Measurements from ENCODE around the gene RCOR1. TPM values are rescaled to one million over a fixed set of nuclear protein-coding genes. Genes with fewer than 3 reads are reported as not detected.

The RCOR1 gene
- total RNA-seq, 1 experiment from 2014 or later: 102 TPM

DNA sequence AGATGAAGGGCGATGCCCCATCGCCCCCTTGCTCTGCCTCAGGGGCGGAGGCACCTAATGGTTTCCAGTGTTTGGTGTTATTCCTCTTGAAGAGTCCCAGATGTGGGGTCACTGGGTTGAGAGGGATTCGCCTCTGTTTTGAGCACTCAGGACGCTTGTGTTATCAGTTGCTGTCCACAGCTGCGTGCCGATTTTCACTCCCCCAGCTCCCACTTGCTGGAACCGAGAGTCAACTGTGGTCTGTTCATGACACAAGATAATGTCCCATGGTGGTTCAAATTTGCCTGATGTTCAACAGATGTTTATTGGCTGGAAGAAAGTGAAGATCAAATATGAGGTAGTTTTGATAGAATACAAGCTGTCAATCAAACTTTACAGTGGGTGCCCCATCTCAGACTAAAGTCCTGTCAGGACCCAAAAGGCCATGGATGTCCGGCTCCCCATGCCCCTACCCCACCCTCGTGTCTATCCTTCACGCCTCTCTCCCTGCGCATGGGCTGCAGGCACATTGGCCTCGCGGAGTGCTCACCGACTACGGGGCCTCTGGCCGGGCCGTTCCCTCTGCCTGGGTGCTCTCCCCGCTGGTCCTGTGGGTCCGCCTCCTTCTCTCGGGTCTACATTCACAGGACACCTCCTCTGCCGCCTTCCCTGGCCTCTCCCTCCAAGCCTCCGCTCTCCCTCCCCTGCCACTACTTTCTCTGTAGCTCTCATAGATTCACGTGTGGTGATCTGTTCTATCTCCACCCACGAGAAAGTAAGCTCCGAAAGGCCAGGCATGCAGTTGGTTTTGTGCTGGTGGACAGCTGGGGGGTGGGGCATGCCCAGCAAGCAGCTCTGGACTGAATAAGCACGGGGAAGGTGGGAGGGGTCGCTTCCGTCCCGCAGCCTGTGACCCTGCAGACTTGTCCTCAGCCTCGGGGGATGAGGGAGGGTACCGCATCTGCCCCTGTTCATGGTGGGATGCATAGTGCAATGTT, 178.0 kb downstream of the RCOR1 start:
- BruUV-seq (replicated peaks): no TSS peak
- CTCF ChIA-PET: no interaction called here

DNA sequence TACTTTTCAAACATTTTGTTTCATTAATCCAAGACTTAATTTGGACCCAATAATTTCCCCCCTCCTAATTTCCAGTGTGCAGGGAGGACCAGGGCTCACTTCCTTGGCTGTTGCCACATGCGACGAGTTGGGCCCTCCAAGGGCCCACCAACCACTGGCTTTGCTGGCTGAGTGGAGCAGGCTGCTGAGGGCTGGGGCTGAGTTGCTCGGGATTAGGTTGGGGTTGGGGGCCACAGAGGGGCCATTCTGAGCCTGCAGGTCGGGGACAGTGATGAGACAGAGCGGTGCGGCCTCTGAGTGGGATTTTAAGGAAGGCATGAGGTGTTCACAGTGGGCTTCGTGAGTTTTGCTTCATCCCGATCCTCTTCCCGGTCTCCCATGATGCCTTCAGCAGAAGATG, 178.7 kb downstream of the RCOR1 start:
- no peak overlapping the region for H3K27ac ChIP-seq (ENCODE audit: low read depth, low read length, poor library complexity, severe bottlenecking)
- no peak for DNase-seq (ENCODE audit: low spot score)
- H3K4me3 ChIP-seq (ENCODE audit: low read depth, low read length, poor library complexity, severe bottlenecking): no peak overlapping the region
- no peaks in the 10 kb centered on the region for H3K4me1 ChIP-seq (ENCODE audit: insufficient read depth, low read length, poor library complexity, severe bottlenecking)
- no peaks in the 10 kb centered on the region for H3K36me3 ChIP-seq (ENCODE audit: insufficient read depth, low read length, poor library complexity, severe bottlenecking)
- TF ChIP-seq, protein P1, sequence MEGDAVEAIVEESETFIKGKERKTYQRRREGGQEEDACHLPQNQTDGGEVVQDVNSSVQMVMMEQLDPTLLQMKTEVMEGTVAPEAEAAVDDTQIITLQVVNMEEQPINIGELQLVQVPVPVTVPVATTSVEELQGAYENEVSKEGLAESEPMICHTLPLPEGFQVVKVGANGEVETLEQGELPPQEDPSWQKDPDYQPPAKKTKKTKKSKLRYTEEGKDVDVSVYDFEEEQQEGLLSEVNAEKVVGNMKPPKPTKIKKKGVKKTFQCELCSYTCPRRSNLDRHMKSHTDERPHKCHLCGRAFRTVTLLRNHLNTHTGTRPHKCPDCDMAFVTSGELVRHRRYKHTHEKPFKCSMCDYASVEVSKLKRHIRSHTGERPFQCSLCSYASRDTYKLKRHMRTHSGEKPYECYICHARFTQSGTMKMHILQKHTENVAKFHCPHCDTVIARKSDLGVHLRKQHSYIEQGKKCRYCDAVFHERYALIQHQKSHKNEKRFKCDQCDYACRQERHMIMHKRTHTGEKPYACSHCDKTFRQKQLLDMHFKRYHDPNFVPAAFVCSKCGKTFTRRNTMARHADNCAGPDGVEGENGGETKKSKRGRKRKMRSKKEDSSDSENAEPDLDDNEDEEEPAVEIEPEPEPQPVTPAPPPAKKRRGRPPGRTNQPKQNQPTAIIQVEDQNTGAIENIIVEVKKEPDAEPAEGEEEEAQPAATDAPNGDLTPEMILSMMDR (conservative IDR thresholded peaks at IDR 0.05; ENCODE audit: low read depth, low read length): no peak
- no peak for TF ChIP-seq EZH2 (IDR thresholded peaks at IDR 0.05; ENCODE audit: borderline replicate concordance, low read depth, low read length, poor library complexity, severe bottlenecking)
- no peaks in the 10 kb centered on the region for H3K27me3 ChIP-seq (replicated peaks; ENCODE audit: insufficient read depth, low read depth, low read length, poor library complexity)
- ChIA-PET POLR2A (ENCODE audit: low non-redundant PET) (no interaction called here), CTCF (no interaction called here)
- intact Hi-C loops (cut with micrococcal nuclease; ENCODE audit: unreplicated experiment): no loop called here
- BruUV-seq (replicated peaks): no TSS peak
- no peaks in the 10 kb centered on the region for H3K9me3 ChIP-seq (ENCODE audit: low read depth, low read length, poor library complexity, severe bottlenecking)

More for the DNA sequence above, 178.0 kb downstream of the RCOR1 start:
- no peaks in the 10 kb centered on the region for H3K36me3 ChIP-seq (ENCODE audit: insufficient read depth, low read length, poor library complexity, severe bottlenecking)
- no peaks in the 10 kb centered on the region for H3K27me3 ChIP-seq (replicated peaks; ENCODE audit: insufficient read depth, low read depth, low read length, poor library complexity)
- no peaks in the 10 kb centered on the region for H3K4me1 ChIP-seq (ENCODE audit: insufficient read depth, low read length, poor library complexity, severe bottlenecking)
- POLR2A ChIA-PET (ENCODE audit: low non-redundant PET): no interaction called here
- no peak overlapping the region for H3K27ac ChIP-seq (ENCODE audit: low read depth, low read length, poor library complexity, severe bottlenecking)
- no peak for DNase-seq (ENCODE audit: low spot score)
- H3K4me3 ChIP-seq (ENCODE audit: low read depth, low read length, poor library complexity, severe bottlenecking): no peak overlapping the region
- intact Hi-C loops (cut with micrococcal nuclease; ENCODE audit: unreplicated experiment): no loop called here
- H3K9me3 ChIP-seq (ENCODE audit: low read depth, low read length, poor library complexity, severe bottlenecking): no peaks in the 10 kb centered on the region
- no peak for TF ChIP-seq EZH2 (IDR thresholded peaks at IDR 0.05; ENCODE audit: borderline replicate concordance, low read depth, low read length, poor library complexity, severe bottlenecking)
- TF ChIP-seq, protein P1 (conservative IDR thresholded peaks at IDR 0.05; ENCODE audit: low read depth, low read length): no peak

DNA sequence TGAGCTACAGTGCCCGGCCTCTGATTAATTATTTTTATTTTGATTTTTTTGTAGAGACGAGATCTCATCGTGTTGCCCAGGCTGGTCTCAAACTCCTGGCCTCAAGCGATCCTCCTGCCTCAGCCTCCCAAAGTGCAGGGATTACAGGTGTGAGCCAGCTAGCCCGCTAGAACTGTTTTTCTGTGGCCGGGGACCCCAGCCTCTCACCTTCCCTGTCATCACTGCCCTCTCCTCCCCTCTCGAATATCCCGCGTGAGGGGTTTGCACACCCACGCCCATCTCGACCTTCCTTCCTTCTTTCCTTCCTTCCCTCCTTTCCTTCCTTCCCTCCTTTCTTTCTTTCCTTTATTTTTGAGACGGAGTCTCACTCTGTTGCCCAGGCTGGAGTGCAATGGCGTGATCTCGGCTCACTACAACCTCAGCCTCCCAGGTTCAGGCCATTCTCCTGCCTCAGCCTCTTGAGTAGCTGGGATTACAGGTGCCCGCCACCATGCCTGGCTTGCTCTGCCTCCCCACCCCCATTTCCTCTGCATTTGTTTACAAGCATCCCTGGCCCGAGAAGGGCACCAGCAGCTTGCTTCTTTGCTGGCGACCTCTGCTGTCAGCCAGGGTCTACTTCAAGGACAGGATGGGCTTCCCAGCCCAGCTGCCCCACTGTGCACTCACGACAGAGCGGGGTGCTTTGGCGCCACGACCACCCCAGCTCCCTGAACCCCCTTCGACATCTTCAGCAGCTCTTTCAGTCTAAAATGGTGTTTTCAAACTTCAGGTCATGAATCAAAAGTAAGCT, 180.5 kb downstream of the RCOR1 start:
- Histone ChIP-seq H3K27ac (ENCODE audit: low read depth, low read length, poor library complexity, severe bottlenecking) (no peak overlapping the region), H3K27me3 (replicated peaks; ENCODE audit: insufficient read depth, low read depth, low read length, poor library complexity) (no peaks in the 10 kb centered on the region), H3K9me3 (ENCODE audit: low read depth, low read length, poor library complexity, severe bottlenecking) (no peaks in the 10 kb centered on the region), H3K36me3 (ENCODE audit: insufficient read depth, low read length, poor library complexity, severe bottlenecking) (no peaks in the 10 kb centered on the region), H3K4me1 (ENCODE audit: insufficient read depth, low read length, poor library complexity, severe bottlenecking) (no peaks in the 10 kb centered on the region), H3K4me3 (ENCODE audit: low read depth, low read length, poor library complexity, severe bottlenecking) (no peak overlapping the region)
- intact Hi-C loops (cut with micrococcal nuclease; ENCODE audit: unreplicated experiment): no loop called here
- DNase-seq (ENCODE audit: low spot score): no peak
- ChIA-PET CTCF (no interaction called here), POLR2A (ENCODE audit: low non-redundant PET) (no interaction called here)
- no peak for TF ChIP-seq EZH2 (IDR thresholded peaks at IDR 0.05; ENCODE audit: borderline replicate concordance, low read depth, low read length, poor library complexity, severe bottlenecking)
- TF ChIP-seq, protein P1 (conservative IDR thresholded peaks at IDR 0.05; ENCODE audit: low read depth, low read length): peak; percentile 18; the same call in 1 of the 2 replicates
- no TSS peak for BruUV-seq (replicated peaks)
